Uterus (tissue), 4 donors: ENCODE results near the gene NPAT. TPM values are rescaled to one million over a fixed set of nuclear protein-coding genes. Genes with fewer than 3 reads are reported as not detected.

Experiments used
- DNase-seq, 2 donors: peaks; one replicate each; pipeline ENCODE4 v3.0.0-alpha.2; 2019 to 2020
- H3K27ac ChIP-seq, 2 donors: fragments of 200-600 bp; sonication (generic); 1 replicate in 1 of 2; 2 replicates in 1 of 2; pipeline ENCODE4 v1.5.1; 2016 to 2018
- H3K27me3 ChIP-seq, 2 donors: fragments of 200-600 bp; sonication (generic); one replicate each; pipeline ENCODE4 v1.5.1; 2018 to 2019; ENCODE audit warnings: control low read depth in 1 of 2
- H3K36me3 ChIP-seq, 2 donors: fragments of 200-600 bp; sonication (generic); one replicate each; pipeline ENCODE4 v1.5.1; 2019; ENCODE audit warnings: control low read depth in 1 of 2
- H3K4me1 ChIP-seq, 2 donors: fragments of 200-600 bp; sonication (generic); one replicate each; pipeline ENCODE4 v1.5.1; 2018 to 2019; ENCODE audit warnings: control low read depth in 1 of 2
- H3K4me3 ChIP-seq, 2 donors: fragments of 200-600 bp; sonication (generic); 1 replicate in 1 of 2; 2 replicates in 1 of 2; pipeline ENCODE4 v1.5.1; 2018 to 2019; ENCODE audit warnings: mild to moderate bottlenecking in 1 of 2
- H3K9me3 ChIP-seq, 2 donors: fragments of 200-600 bp; sonication (generic); one replicate each; pipeline ENCODE4 v1.5.1; 2019; ENCODE audit warnings: control low read depth in 1 of 2
- POLR2A ChIP-seq, 2 donors: fragments of 450-650 bp; IDR thresholded peaks; one replicate each; pipeline ENCODE4 v1.6.1; 2016; ENCODE audit warnings: antibody characterized with exemption in 2 of 2, mild to moderate bottlenecking in 1 of 2, moderate library complexity in 1 of 2
- intact Hi-C: fragments of 100-400 bp; cut with DNase I; formaldehyde crosslinking; loops from one replicate; pipeline ENCODE4 v1.15.1; 2023; ENCODE audit warnings: low total_unique reads
- total RNA-seq, 4 donors: library from RNA; depleted of rRNA in 3 of 4; stranded (reverse); fragments of >200 nt in 3 of 4; gene quantifications; one replicate each; pipeline versions ENCODE4 v1.1.0 to v1.2.4, GENCODE V29; 2014 to 2023
- TF ChIP-seq, protein P1 (sequence below), 4 experiments: fragments of 200-600 bp in 2 of 4; fragments of 450-650 bp in 2 of 4; sonication (generic) in 2 of 4; IDR thresholded peaks; one replicate each; pipeline ENCODE4 v1.5.1; 2016 to 2019; ENCODE audit warnings: antibody characterized with exemption in 4 of 4, mild to moderate bottlenecking in 2 of 4, moderate library complexity in 1 of 4
- donor health status: DM: yes; HTN: yes; CAD: no.

Gene NPAT
- total RNA-seq, 4 donors from 2014 or later, result 14.7 to 28.9 (median 21.3) TPM

DNA sequence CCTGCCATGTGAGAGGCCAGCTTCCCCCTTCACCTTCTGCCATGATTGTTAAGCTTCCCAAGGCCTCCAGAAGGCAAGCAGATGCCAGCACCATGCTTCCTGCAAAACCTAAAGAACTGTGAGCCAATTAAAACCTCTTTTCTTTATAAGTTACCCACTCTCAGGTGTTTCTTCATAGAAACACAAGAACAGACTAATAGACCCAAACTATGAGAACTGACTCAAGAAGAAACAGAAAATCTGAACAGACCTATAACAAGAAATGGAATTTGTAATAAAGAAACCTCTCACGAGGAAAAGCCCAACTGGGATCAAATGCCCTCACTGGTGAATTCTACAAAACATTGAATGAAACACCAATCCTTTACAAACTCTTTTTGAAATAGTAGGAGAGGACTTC is 12.0 kb downstream of the NPAT start:
- H3K9me3 ChIP-seq, result no peaks in the 10 kb centered on the region
- no peaks in the 10 kb centered on the region for H3K27me3 ChIP-seq
- TF ChIP-seq, protein P1, sequence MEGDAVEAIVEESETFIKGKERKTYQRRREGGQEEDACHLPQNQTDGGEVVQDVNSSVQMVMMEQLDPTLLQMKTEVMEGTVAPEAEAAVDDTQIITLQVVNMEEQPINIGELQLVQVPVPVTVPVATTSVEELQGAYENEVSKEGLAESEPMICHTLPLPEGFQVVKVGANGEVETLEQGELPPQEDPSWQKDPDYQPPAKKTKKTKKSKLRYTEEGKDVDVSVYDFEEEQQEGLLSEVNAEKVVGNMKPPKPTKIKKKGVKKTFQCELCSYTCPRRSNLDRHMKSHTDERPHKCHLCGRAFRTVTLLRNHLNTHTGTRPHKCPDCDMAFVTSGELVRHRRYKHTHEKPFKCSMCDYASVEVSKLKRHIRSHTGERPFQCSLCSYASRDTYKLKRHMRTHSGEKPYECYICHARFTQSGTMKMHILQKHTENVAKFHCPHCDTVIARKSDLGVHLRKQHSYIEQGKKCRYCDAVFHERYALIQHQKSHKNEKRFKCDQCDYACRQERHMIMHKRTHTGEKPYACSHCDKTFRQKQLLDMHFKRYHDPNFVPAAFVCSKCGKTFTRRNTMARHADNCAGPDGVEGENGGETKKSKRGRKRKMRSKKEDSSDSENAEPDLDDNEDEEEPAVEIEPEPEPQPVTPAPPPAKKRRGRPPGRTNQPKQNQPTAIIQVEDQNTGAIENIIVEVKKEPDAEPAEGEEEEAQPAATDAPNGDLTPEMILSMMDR (IDR thresholded peaks at IDR 0.05), result no peak
- TF ChIP-seq POLR2A (IDR thresholded peaks at IDR 0.05), result no peak
- H3K36me3 ChIP-seq, result no peaks in the 10 kb centered on the region
- DNase-seq, result no peak
- no peaks in the 10 kb centered on the region for H3K4me1 ChIP-seq
- intact Hi-C loops, result no loop called here
- no peak overlapping the region for H3K4me3 ChIP-seq
- no peak overlapping the region for H3K27ac ChIP-seq

GRCh38 chr11:108207683-108208060 is 14.8 kb downstream of the NPAT start:
- no peak overlapping the region for H3K27ac ChIP-seq
- no peaks in the 10 kb centered on the region for H3K27me3 ChIP-seq
- no peak for DNase-seq
- TF ChIP-seq, protein P1 (IDR thresholded peaks at IDR 0.05), result no peak
- no peak for TF ChIP-seq POLR2A (IDR thresholded peaks at IDR 0.05)
- no peaks in the 10 kb centered on the region for H3K9me3 ChIP-seq
- intact Hi-C loops, result no loop called here
- no peak overlapping the region for H3K4me3 ChIP-seq
- H3K36me3 ChIP-seq, result no peaks in the 10 kb centered on the region
- no peaks in the 10 kb centered on the region for H3K4me1 ChIP-seq

DNA sequence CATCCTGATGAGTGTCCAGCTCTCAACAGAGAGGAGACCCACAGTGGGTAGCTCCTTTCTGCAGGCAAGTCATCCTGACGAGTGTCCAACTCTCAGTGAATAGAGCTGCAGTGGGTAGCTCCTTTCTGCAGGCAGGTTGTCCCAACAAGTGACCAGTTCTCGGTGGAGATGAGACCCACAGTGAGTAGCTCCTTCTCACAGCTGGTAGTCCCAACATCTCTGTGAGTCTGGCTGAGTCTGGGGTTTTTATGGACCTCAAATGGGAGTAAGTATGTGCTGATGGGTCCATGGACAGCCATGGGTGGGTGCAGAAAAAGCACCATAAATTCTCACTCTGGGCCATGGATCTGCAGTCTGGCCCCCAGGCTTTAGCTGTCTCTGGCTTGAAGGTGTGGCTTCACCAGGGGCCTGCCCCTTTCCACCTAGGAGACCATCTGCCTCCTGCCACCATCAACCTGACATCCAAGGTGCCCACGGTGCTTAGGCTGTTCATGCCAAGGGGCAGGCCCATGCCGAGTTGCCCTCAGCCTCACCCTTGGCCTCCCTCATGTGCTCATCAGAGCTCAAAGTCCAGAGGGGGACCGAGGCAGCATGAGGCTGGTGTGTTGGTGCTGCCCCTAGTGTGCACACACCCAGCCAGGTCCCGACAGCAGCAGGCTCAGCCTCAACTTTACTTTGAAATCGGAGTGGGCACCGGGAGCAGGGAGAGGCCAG is 15.3 kb downstream of the NPAT start:
- H3K4me3 ChIP-seq, result no peak overlapping the region
- no peak for TF ChIP-seq POLR2A (IDR thresholded peaks at IDR 0.05)
- TF ChIP-seq, protein P1 (IDR thresholded peaks at IDR 0.05), result no peak
- H3K4me1 ChIP-seq, result no peaks in the 10 kb centered on the region
- H3K9me3 ChIP-seq, result no peaks in the 10 kb centered on the region
- H3K27me3 ChIP-seq, result no peaks in the 10 kb centered on the region
- DNase-seq, result no peak
- no peak overlapping the region for H3K27ac ChIP-seq
- intact Hi-C loops, result no loop called here
- H3K36me3 ChIP-seq, result no peaks in the 10 kb centered on the region

DNA sequence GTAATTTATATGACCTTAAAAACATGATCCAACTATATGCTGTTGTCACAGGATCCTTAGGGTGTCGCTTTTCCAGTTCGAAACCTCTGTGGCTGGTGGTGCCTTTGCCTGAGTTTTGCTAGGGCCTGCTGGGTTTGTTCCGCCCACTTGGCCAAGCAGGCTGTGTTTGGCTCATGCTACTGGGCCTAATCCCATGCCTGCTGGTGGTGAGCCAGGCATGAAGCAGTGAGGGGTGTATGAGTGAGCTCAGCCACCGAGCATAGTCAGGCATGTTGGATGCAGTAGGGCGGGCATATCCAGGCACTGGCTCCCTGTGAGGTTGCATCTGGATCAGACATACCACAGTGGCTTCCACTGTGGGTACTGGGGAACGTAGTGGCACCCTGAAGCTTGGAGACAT is 16.3 kb downstream of the NPAT start:
- intact Hi-C loops, result no loop called here
- Histone ChIP-seq H3K9me3 (no peaks in the 10 kb centered on the region), H3K4me3 (no peak overlapping the region), H3K36me3 (no peaks in the 10 kb centered on the region), H3K4me1 (no peaks in the 10 kb centered on the region), H3K27ac (no peak overlapping the region), H3K27me3 (no peaks in the 10 kb centered on the region)
- no peak for TF ChIP-seq POLR2A (IDR thresholded peaks at IDR 0.05)
- TF ChIP-seq, protein P1 (IDR thresholded peaks at IDR 0.05), result no peak
- no peak for DNase-seq

- TF ChIP-seq, protein P1 (IDR thresholded peaks at IDR 0.05), result no peak
- no peak for TF ChIP-seq POLR2A (IDR thresholded peaks at IDR 0.05)
- Histone ChIP-seq H3K4me1 (no peaks in the 10 kb centered on the region), H3K27me3 (no peaks in the 10 kb centered on the region), H3K9me3 (no peaks in the 10 kb centered on the region), H3K36me3 (no peaks in the 10 kb centered on the region), H3K4me3 (no peak overlapping the region), H3K27ac (no peak overlapping the region)
- DNase-seq, result no peak
- intact Hi-C loops, result no loop called here
Measured at GRCh38 chr11:108204929-108205499, 17.4 kb downstream of the NPAT start.
